Islet precursor cell (in vitro differentiated cells): Measurements from ENCODE around the gene TDRD7.

Experiments
- DNase-seq: peaks from one replicate; pipeline ENCODE4 v3.0.0-alpha.2; 2018

The TDRD7 gene

GRCh38 chr9:97480174-97480573 is 68.3 kb downstream of the TDRD7 start:
- DNase-seq: no peak

- no peak for DNase-seq
These were observed 68.9 kb downstream of the TDRD7 start for GRCh38 chr9:97480749-97481148.

GRCh38 chr9:97484134-97484533 is 72.2 kb downstream of the TDRD7 start:
- no peak for DNase-seq

GRCh38 chr9:97487107-97487506 is 75.2 kb downstream of the TDRD7 start:
- DNase-seq: no peak

- no peak for DNase-seq
These were observed 76.0 kb downstream of the TDRD7 start for GRCh38 chr9:97487861-97488260.

- peak; percentile 15 for DNase-seq
These were observed 79.5 kb downstream of the TDRD7 start for GRCh38 chr9:97491216-97491999.

- DNase-seq: peak; percentile 12
These were observed 85.9 kb downstream of the TDRD7 start for GRCh38 chr9:97497558-97498375.

- DNase-seq: peak; percentile 21
These were observed 87.0 kb downstream of the TDRD7 start for GRCh38 chr9:97498846-97499245.

GRCh38 chr9:97500263-97500662 is 88.4 kb downstream of the TDRD7 start:
- peak; percentile 12 for DNase-seq

GRCh38 chr9:97500765-97501176 is 88.9 kb downstream of the TDRD7 start:
- DNase-seq: no peak

GRCh38 chr9:97501177-97501971 is 89.5 kb downstream of the TDRD7 start, which contains the start of gene TMOD1:
Gene TMOD1, plus strand, starts transcription at chr9:97501666. Its CDS starts 22,523 bp downstream, at chr9:97524189.
- DNase-seq: peak; percentile 85

- no peak for DNase-seq
These were observed 90.0 kb downstream of the TDRD7 start for GRCh38 chr9:97501972-97502221.

- peak; percentile 53 for DNase-seq
These were observed 90.5 kb downstream of the TDRD7 start for GRCh38 chr9:97502222-97502983.

GRCh38 chr9:97502984-97503861 is 91.3 kb downstream of the TDRD7 start:
- DNase-seq: peak; percentile 49

GRCh38 chr9:97503862-97504210 is 91.9 kb downstream of the TDRD7 start:
- no peak for DNase-seq

GRCh38 chr9:97504381-97505216 is 92.7 kb downstream of the TDRD7 start:
- DNase-seq: peak; percentile 55

GRCh38 chr9:97505845-97506244 is 93.9 kb downstream of the TDRD7 start:
- DNase-seq: no peak

GRCh38 chr9:97506306-97506705 is 94.4 kb downstream of the TDRD7 start:
- peak; percentile 22 for DNase-seq

- no peak for DNase-seq
These were observed 94.9 kb downstream of the TDRD7 start for GRCh38 chr9:97506787-97507186.

GRCh38 chr9:97507428-97507984 is 95.6 kb downstream of the TDRD7 start:
- DNase-seq: peak; percentile 32
